ENCODE results near the gene ETV3L. TPM values are rescaled to one million over a fixed set of nuclear protein-coding genes. Genes with fewer than 3 reads are reported as not detected.

ETV3L gene
- total RNA-seq, 2 donors from 2014 or later: not detected

GRCh38 chr1:157045250-157046218 lies 54.1 kb downstream of the ETV3L start, which contains the start of gene ARHGEF11:
TSS of gene ARHGEF11 (minus strand) at chr1:157045742. CDS start at chr1:157044330, 1,412 bp downstream.
- Histone ChIP-seq H3K4me3 (peak within 1 kb of the TSS; percentile 24 to 40), H3K36me3 (replicated peaks in 1 of 2; ENCODE audit: insufficient read depth in 1 of 2, low read depth in 2 of 2) (no peaks in the 10 kb centered on the region), H3K9me3 (no peaks in the 10 kb centered on the region), H3K27ac (peak within 1 kb of the TSS; percentile 71 to 92 (median 87)), H3K27me3 (no peaks in the 10 kb centered on the region), H3K4me1 (peaks cover 47% of the 10 kb centered on the region)
- peak; percentile 89 to 95 (median 92) for DNase-seq
- intact Hi-C loops (cut with DNase I): no loop called here
- TF ChIP-seq CTCF (IDR thresholded peaks at IDR 0.05) (no peak), POLR2A (IDR thresholded peaks at IDR 0.05) (peak; percentile 22 to 66 (median 49))
- 0% methylated on average over 42 to 92 of the region's 120 CpGs for WGBS, 2 donors
- peak; percentile 97 for ATAC-seq

GRCh38 chr1:157044326-157044725 lies 55.3 kb downstream of the ETV3L start:
- DNase-seq (no peak), ATAC-seq (no peak)
- TF ChIP-seq POLR2A (IDR thresholded peaks at IDR 0.05): no peak
- no peak for TF ChIP-seq CTCF (IDR thresholded peaks at IDR 0.05)
- no peaks in the 10 kb centered on the region for H3K36me3 ChIP-seq (replicated peaks in 1 of 2; ENCODE audit: insufficient read depth in 1 of 2, low read depth in 2 of 2)
- H3K9me3 ChIP-seq: no peaks in the 10 kb centered on the region
- no peak overlapping the region for H3K27ac ChIP-seq
- no peaks in the 10 kb centered on the region for H3K27me3 ChIP-seq
- intact Hi-C loops (cut with DNase I): no loop called here
- peaks cover 56% of the 10 kb centered on the region for H3K4me1 ChIP-seq
- H3K4me3 ChIP-seq: no peak overlapping the region
- WGBS, 2 donors: 31 to 41% methylated on average over 6 of the region's 6 CpGs

GRCh38 chr1:157043685-157044084 lies 55.9 kb downstream of the ETV3L start:
- Histone ChIP-seq H3K27me3 (no peaks in the 10 kb centered on the region), H3K9me3 (no peaks in the 10 kb centered on the region), H3K36me3 (replicated peaks in 1 of 2; ENCODE audit: insufficient read depth in 1 of 2, low read depth in 2 of 2) (no peaks in the 10 kb centered on the region), H3K27ac (no peak overlapping the region), H3K4me1 (peaks cover 56% of the 10 kb centered on the region), H3K4me3 (no peak overlapping the region)
- no peak for TF ChIP-seq CTCF (IDR thresholded peaks at IDR 0.05)
- TF ChIP-seq POLR2A (IDR thresholded peaks at IDR 0.05): no peak
- no peak for DNase-seq
- WGBS, 2 donors: 79 to 96% methylated on average over 2 of the region's 2 CpGs
- intact Hi-C loops (cut with DNase I): no loop called here
- no peak for ATAC-seq

- peaks cover 56% of the 10 kb centered on the region for H3K4me1 ChIP-seq
- no peaks in the 10 kb centered on the region for H3K9me3 ChIP-seq
These were observed 56.8 kb downstream of the ETV3L start for GRCh38 chr1:157042846-157043245.

More at GRCh38 chr1:157042846-157043245, 56.8 kb downstream of the ETV3L start:
- Histone ChIP-seq H3K27me3 (no peaks in the 10 kb centered on the region), H3K4me3 (no peak overlapping the region), H3K27ac (no peak overlapping the region), H3K36me3 (replicated peaks in 1 of 2; ENCODE audit: insufficient read depth in 1 of 2, low read depth in 2 of 2) (no peaks in the 10 kb centered on the region)
- no peak for TF ChIP-seq CTCF (IDR thresholded peaks at IDR 0.05)
- TF ChIP-seq POLR2A (IDR thresholded peaks at IDR 0.05): no peak
- DNase-seq: no peak
- intact Hi-C loops (cut with DNase I): no loop called here
- 56 to 63% methylated on average over 2 of the region's 2 CpGs for WGBS, 2 donors
- ATAC-seq: no peak

Other genes with a start within 250 kb of the ETV3L start
- gene INSRR, start 240.7 kb downstream of the ETV3L start, total RNA-seq: under 1 TPM in 1 of 2 donors, not detected in 1; under 0.01 TPM
- gene NTRK1, start 238.9 kb downstream of the ETV3L start, total RNA-seq: under 1 TPM in 1 of 2 donors, not detected in 1; 0.99 TPM
- 1 to 10 TPM; 5.2 to 7.6 TPM for gene PEAR1, start 206.1 kb downstream of the ETV3L start, total RNA-seq
- not detected for gene LRRC71, start 179.2 kb downstream of the ETV3L start, total RNA-seq
- gene ARHGEF11, start 54.1 kb downstream of the ETV3L start, total RNA-seq: 10 to 100 TPM; 17.9 to 29.7 TPM
- gene ETV3, start 38.6 kb upstream of the ETV3L start, total RNA-seq: 10 to 100 TPM in 1 of 2 donors, 1 to 10 TPM in 1; 5.6 to 11.4 TPM

Measured in body of pancreas (tissue), 4 donors.